Measurements from ENCODE around the gene POGZ.

DNA sequence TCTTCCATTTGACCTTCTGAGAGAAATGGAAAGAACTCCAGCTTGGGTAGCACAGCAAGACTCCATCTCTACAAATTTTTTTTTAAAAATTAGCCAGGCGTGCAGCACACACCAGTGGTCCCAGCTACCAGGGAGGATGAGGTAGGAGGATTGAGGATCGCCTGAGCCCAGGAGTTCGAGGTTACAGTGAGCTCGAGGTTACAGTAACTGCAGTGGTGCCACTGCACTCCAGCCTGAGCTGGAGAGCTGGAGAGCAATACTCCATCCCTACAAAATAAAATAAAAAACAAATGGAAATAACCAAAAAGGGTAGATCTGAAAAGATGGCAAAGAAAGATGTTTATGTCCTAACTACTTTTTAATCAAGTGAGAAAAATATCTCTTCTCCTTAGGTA is 14.5 kb downstream of the POGZ start:
- no peak for TF ChIP-seq POLR2A (IDR thresholded peaks at IDR 0.05)
- no peak for TF ChIP-seq CTCF (IDR thresholded peaks at IDR 0.05)
- TF ChIP-seq EP300 (IDR thresholded peaks at IDR 0.05), result no peak

Data from suprapubic skin (tissue), 3 donors.